ENCODE data around the gene ETS1.

DNA sequence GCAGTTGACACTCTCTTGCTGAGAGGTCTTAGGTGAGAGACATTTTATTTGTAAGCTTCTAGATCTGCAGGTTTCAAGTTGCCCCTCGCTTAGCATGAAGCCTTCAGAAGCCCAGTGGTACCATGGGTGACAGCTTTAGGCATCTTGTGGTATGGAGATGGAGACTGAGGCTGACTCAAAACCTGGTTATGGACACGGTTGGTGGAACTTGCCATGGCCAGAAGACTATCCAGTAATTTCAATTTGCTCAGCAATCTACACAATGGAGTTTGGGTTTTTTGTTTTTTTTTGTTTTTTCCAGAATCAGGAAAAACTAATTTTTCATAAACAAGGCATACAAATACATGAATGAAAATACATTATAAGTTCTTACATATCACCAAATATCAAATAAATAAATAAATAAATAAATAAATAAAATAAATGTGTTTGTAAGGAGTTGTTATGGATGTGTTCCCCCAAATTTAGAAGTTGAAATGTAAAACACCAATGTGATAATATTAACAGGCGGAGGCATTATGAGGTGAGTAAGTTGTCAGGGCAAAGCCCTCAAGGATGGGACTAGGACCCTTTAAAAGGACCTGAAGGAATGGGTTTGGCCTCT lies 22.6 kb downstream of the ETS1 start:
- TF ChIP-seq, protein P1, sequence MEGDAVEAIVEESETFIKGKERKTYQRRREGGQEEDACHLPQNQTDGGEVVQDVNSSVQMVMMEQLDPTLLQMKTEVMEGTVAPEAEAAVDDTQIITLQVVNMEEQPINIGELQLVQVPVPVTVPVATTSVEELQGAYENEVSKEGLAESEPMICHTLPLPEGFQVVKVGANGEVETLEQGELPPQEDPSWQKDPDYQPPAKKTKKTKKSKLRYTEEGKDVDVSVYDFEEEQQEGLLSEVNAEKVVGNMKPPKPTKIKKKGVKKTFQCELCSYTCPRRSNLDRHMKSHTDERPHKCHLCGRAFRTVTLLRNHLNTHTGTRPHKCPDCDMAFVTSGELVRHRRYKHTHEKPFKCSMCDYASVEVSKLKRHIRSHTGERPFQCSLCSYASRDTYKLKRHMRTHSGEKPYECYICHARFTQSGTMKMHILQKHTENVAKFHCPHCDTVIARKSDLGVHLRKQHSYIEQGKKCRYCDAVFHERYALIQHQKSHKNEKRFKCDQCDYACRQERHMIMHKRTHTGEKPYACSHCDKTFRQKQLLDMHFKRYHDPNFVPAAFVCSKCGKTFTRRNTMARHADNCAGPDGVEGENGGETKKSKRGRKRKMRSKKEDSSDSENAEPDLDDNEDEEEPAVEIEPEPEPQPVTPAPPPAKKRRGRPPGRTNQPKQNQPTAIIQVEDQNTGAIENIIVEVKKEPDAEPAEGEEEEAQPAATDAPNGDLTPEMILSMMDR (IDR thresholded peaks at IDR 0.05), result no peak
- TF ChIP-seq PHF8 (IDR thresholded peaks at IDR 0.05; ENCODE audit: borderline replicate concordance, low read depth) (no peak), MAFK (IDR thresholded peaks at IDR 0.05; ENCODE audit: partially characterized antibody) (no peak), JUN (IDR thresholded peaks at IDR 0.05) (no peak), ZFP36 (IDR thresholded peaks at IDR 0.05; ENCODE audit: borderline replicate concordance, partially characterized antibody) (no peak), EP300 (IDR thresholded peaks at IDR 0.05) (no peak)
- TF ChIP-seq, protein P2, sequence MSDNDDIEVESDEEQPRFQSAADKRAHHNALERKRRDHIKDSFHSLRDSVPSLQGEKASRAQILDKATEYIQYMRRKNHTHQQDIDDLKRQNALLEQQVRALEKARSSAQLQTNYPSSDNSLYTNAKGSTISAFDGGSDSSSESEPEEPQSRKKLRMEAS (IDR thresholded peaks at IDR 0.05), result no peak

All from A549 (cell line).